HG03439 (cell line): Measurements from ENCODE around the gene RANBP17.

ENCODE experiments used
- ATAC-seq: cut with Tn5 transposase; IDR thresholded peaks from one replicate; pipeline ENCODE4 v1.9.1; 2021; ENCODE audit warnings: mild to moderate bottlenecking, moderate library complexity; ENCODE audit not compliant: unreplicated experiment

Gene RANBP17

DNA sequence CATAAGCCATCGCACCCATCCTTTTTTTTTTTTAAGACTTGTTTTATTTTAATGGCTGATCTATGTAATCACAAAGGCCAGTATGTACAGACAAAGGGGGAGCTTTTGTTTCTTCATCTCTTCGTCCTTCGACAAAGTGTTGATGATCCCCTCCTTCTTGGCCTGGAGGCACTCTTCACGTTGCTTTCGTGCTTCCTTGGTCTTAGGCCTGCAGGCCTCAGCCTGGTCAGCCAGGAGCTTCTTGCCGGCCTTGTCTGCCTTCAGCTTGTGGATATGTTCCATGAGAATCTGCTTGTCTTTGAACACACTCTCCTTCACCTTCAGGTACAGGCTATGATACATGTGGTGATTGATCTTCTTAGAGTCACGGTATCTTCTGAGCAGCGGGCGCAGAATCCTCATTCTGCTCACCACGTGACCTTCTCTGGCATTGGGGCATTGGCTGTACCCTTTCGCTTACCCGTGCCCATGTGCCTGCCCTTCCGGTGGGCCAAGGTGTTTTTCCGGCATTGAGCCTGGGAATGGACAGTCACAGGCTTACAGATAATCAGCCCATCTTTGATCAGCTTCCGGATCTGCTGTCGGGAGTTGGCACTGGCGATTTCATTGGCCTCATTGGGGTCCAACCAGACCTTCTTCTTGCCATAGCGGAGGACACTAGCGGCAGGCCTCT is 483.3 kb downstream of the RANBP17 start:
- no peak for ATAC-seq
